Panc1 (cell line): ENCODE data around the gene EFTUD2. TPM values are rescaled to one million over a fixed set of nuclear protein-coding genes. Genes with fewer than 3 reads are reported as not detected.

Experiments
- ATAC-seq: fragments of 200-7000 bp; cut with Tn5 transposase; 2 replicates; pipeline ENCODE4 v1.9.1; 2020; ENCODE audit warnings: mild to moderate bottlenecking, moderate library complexity
- BruUV-seq: library from RNA; stranded (reverse); fragments of 400-500 nt; replicated peaks from 2 replicates; lab custom pipeline; 2021; lab: Mats Ljungman, UMichigan
- CTCF ChIA-PET: fragments of 300-600 bp; sonication (Branson Sonifier 250); formaldehyde crosslinking; loops from one replicate; lab custom pipeline; 2022; ENCODE audit warnings: antibody characterized with exemption; lab: Charles Lee
- POLR2A ChIA-PET: fragments of 300-600 bp; sonication (Branson Sonifier 250); formaldehyde crosslinking; loops from one replicate; lab custom pipeline; 2022; ENCODE audit warnings: antibody characterized with exemption; lab: Charles Lee
- DNase-seq: peaks from one replicate; pipeline ENCODE4 v3.0.0-alpha.2; 2010; ENCODE audit warnings: low read depth, low spot score
- H3K27ac ChIP-seq: 2 replicates; pipeline ENCODE4 v1.5.1; 2011; ENCODE audit warnings: mild to moderate bottlenecking, low read length, inconsistent platforms
- H3K27me3 ChIP-seq: fragments of 200-500 bp; sonication (Bioruptor generic); 2 replicates; pipeline ENCODE4 v1.6.0; 2014; ENCODE audit warnings: low read length, inconsistent platforms; ENCODE audit not compliant: control insufficient read depth, insufficient read depth
- H3K36me3 ChIP-seq: fragments of 200-500 bp; sonication (Bioruptor generic); 2 replicates; pipeline ENCODE4 v1.5.1; 2014; ENCODE audit warnings: inconsistent platforms, mild to moderate bottlenecking, low read length, moderate library complexity; ENCODE audit not compliant: control insufficient read depth, insufficient read depth
- H3K4me1 ChIP-seq: 2 replicates; pipeline ENCODE4 v1.5.1; 2011; ENCODE audit warnings: inconsistent platforms, mild to moderate bottlenecking, low read length, moderate library complexity; ENCODE audit not compliant: control insufficient read depth, insufficient read depth
- H3K4me3 ChIP-seq, 2 experiments: 2 replicates each; pipeline ENCODE4 v1.5.1; 2011 to 2012; ENCODE audit warnings: low read depth in 2 of 2, low read length in 2 of 2, mild to moderate bottlenecking in 2 of 2, inconsistent platforms in 1 of 2, moderate library complexity in 1 of 2
- H3K9me3 ChIP-seq: fragments of 200-500 bp; sonication (Bioruptor generic); 2 replicates; pipeline ENCODE4 v1.5.1; 2014; ENCODE audit warnings: low read depth, mild to moderate bottlenecking, inconsistent platforms, low read length, moderate library complexity; ENCODE audit not compliant: control insufficient read depth, insufficient read depth
- POLR2AphosphoS5 ChIP-seq: IDR thresholded peaks from 2 replicates; pipeline ENCODE4 v1.6.1; 2012; ENCODE audit warnings: mild to moderate bottlenecking, low read depth, low read length, moderate library complexity
- SIN3A ChIP-seq: IDR thresholded peaks from 2 replicates; pipeline ENCODE4 v1.6.1; 2012; ENCODE audit warnings: low read depth, mild to moderate bottlenecking, low read length, moderate library complexity, borderline replicate concordance; ENCODE audit not compliant: insufficient read depth
- TCF7L2 ChIP-seq: IDR thresholded peaks from 2 replicates; pipeline ENCODE4 v1.6.1; 2011; ENCODE audit warnings: mild to moderate bottlenecking, low read depth, low read length, inconsistent platforms
- in situ Hi-C: cut with HindIII; loops from 2 replicates; pipeline ENCODE4 v1.10.0; 2016; ENCODE audit warnings: low sequenced_read_pairs, low pct_unique_long_range_greater_than_20kb
- intact Hi-C: fragments of 100-400 bp; cut with micrococcal nuclease; formaldehyde crosslinking; loops from one replicate; pipeline ENCODE4 v1.10.0; 2022; ENCODE audit not compliant: unreplicated experiment
- total RNA-seq: library from RNA; stranded (reverse); gene quantifications from one replicate; pipeline ENCODE4 v1.2.1, GENCODE V29; 2021; ENCODE audit not compliant: unreplicated experiment
- TF ChIP-seq, protein P1 (sequence below): fragments of 450-650 bp; IDR thresholded peaks from 2 replicates; pipeline ENCODE4 v1.5.1; 2017; ENCODE audit warnings: mild to moderate bottlenecking
- TF ChIP-seq, protein P2 (sequence below), 2 experiments: IDR thresholded peaks; 2 replicates each; pipeline ENCODE4 v1.6.1; 2011 to 2012; ENCODE audit warnings: low read depth in 2 of 2, control low read depth in 1 of 2, low read length in 1 of 2, mild to moderate bottlenecking in 1 of 2, moderate library complexity in 1 of 2; ENCODE audit not compliant: insufficient read depth in 1 of 2

Gene EFTUD2
- total RNA-seq, 1 experiment from 2014 or later = 98.0 TPM

- POLR2A ChIA-PET = no interaction called here
- CTCF ChIA-PET = no interaction called here
- intact Hi-C loops (no loop called here), in situ Hi-C loops (no loop called here)
- H3K27me3 ChIP-seq = no peaks in the 10 kb centered on the region
- no TSS peak for BruUV-seq
- no peaks in the 10 kb centered on the region for H3K9me3 ChIP-seq
- ATAC-seq (no peak), DNase-seq (no peak)
- H3K27ac ChIP-seq = no peak overlapping the region
- H3K36me3 ChIP-seq = no peaks in the 10 kb centered on the region
- TF ChIP-seq, protein P1, sequence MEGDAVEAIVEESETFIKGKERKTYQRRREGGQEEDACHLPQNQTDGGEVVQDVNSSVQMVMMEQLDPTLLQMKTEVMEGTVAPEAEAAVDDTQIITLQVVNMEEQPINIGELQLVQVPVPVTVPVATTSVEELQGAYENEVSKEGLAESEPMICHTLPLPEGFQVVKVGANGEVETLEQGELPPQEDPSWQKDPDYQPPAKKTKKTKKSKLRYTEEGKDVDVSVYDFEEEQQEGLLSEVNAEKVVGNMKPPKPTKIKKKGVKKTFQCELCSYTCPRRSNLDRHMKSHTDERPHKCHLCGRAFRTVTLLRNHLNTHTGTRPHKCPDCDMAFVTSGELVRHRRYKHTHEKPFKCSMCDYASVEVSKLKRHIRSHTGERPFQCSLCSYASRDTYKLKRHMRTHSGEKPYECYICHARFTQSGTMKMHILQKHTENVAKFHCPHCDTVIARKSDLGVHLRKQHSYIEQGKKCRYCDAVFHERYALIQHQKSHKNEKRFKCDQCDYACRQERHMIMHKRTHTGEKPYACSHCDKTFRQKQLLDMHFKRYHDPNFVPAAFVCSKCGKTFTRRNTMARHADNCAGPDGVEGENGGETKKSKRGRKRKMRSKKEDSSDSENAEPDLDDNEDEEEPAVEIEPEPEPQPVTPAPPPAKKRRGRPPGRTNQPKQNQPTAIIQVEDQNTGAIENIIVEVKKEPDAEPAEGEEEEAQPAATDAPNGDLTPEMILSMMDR = no peak
- H3K4me1 ChIP-seq = no peaks in the 10 kb centered on the region
- no peak overlapping the region for H3K4me3 ChIP-seq
Measured at GRCh38 chr17:44922746-44923470, 23.7 kb upstream of the EFTUD2 start.

GRCh38 chr17:44922136-44922535, 22.9 kb upstream of the EFTUD2 start:
- Histone ChIP-seq H3K4me3 (no peak overlapping the region), H3K27me3 (no peaks in the 10 kb centered on the region), H3K9me3 (no peaks in the 10 kb centered on the region), H3K27ac (no peak overlapping the region), H3K36me3 (no peaks in the 10 kb centered on the region), H3K4me1 (no peaks in the 10 kb centered on the region)
- ChIA-PET POLR2A (no interaction called here), CTCF (interaction anchor here (0.7 kb wide), 1 partner anchor 51 kb away, joined by 6 read pairs; no protein-coding TSS in a partner anchor)
- DNase-seq (no peak), ATAC-seq (no peak)
- in situ Hi-C loops (no loop called here), intact Hi-C loops (no loop called here)
- TF ChIP-seq, protein P2, sequence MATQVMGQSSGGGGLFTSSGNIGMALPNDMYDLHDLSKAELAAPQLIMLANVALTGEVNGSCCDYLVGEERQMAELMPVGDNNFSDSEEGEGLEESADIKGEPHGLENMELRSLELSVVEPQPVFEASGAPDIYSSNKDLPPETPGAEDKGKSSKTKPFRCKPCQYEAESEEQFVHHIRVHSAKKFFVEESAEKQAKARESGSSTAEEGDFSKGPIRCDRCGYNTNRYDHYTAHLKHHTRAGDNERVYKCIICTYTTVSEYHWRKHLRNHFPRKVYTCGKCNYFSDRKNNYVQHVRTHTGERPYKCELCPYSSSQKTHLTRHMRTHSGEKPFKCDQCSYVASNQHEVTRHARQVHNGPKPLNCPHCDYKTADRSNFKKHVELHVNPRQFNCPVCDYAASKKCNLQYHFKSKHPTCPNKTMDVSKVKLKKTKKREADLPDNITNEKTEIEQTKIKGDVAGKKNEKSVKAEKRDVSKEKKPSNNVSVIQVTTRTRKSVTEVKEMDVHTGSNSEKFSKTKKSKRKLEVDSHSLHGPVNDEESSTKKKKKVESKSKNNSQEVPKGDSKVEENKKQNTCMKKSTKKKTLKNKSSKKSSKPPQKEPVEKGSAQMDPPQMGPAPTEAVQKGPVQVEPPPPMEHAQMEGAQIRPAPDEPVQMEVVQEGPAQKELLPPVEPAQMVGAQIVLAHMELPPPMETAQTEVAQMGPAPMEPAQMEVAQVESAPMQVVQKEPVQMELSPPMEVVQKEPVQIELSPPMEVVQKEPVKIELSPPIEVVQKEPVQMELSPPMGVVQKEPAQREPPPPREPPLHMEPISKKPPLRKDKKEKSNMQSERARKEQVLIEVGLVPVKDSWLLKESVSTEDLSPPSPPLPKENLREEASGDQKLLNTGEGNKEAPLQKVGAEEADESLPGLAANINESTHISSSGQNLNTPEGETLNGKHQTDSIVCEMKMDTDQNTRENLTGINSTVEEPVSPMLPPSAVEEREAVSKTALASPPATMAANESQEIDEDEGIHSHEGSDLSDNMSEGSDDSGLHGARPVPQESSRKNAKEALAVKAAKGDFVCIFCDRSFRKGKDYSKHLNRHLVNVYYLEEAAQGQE (IDR thresholded peaks at IDR 0.05; ENCODE audit: insufficient read depth in 1 of 2, low read depth in 2 of 2, low read length in 1 of 2) = no peak
- TF ChIP-seq TCF7L2 = no peak
- TF ChIP-seq, protein P1 = no peak
- TF ChIP-seq POLR2AphosphoS5 = no peak
- no peak for TF ChIP-seq SIN3A
- BruUV-seq = no TSS peak
